Loucy (cell line): Measurements from ENCODE around the gene CYB5R3.

Experiments used
- H2AFZ ChIP-seq: fragments of 200-600 bp; sonication (generic); 2 replicates; pipeline ENCODE4 v1.6.0; 2016; ENCODE audit warnings: antibody characterized with exemption, mild to moderate bottlenecking, low read length, moderate library complexity
- H3F3A ChIP-seq: fragments of 200-600 bp; 2 replicates; pipeline ENCODE4 v1.6.0; 2016; ENCODE audit warnings: antibody characterized with exemption, low read depth, mild to moderate bottlenecking
- H3K27me3 ChIP-seq: fragments of 200-600 bp; sonication (generic); 2 replicates; pipeline ENCODE4 v1.6.1; 2014; ENCODE audit warnings: low read length, mild to moderate bottlenecking; ENCODE audit not compliant: insufficient read depth, poor library complexity, severe bottlenecking
- H3K36me3 ChIP-seq: fragments of 200-600 bp; sonication (generic); 2 replicates; pipeline ENCODE4 v1.6.1; 2016; ENCODE audit warnings: low read length; ENCODE audit not compliant: insufficient read depth
- H3K4me1 ChIP-seq: fragments of 200-600 bp; sonication (generic); 2 replicates; pipeline ENCODE4 v1.5.1; 2014; ENCODE audit warnings: low read length, mild to moderate bottlenecking; ENCODE audit not compliant: insufficient read depth, poor library complexity, severe bottlenecking
- H3K4me2 ChIP-seq: fragments of 200-600 bp; sonication (generic); 2 replicates; pipeline ENCODE4 v1.6.0; 2014; ENCODE audit warnings: antibody characterized with exemption, low read length, low read depth, mild to moderate bottlenecking; ENCODE audit not compliant: poor library complexity, severe bottlenecking
- H3K4me3 ChIP-seq: fragments of 200-600 bp; sonication (generic); 2 replicates; pipeline ENCODE4 v1.5.1; 2014; ENCODE audit warnings: low read length, mild to moderate bottlenecking, mixed read lengths; ENCODE audit not compliant: poor library complexity, severe bottlenecking
- H3K79me2 ChIP-seq: fragments of 200-600 bp; sonication (generic); 2 replicates; pipeline ENCODE4 v1.6.1; 2014; ENCODE audit warnings: low read length; ENCODE audit not compliant: insufficient read depth
- H3K9ac ChIP-seq: fragments of 200-600 bp; sonication (generic); 2 replicates; pipeline ENCODE4 v1.6.0; 2014; ENCODE audit warnings: mild to moderate bottlenecking, low read depth, low read length, moderate library complexity; ENCODE audit not compliant: poor library complexity, severe bottlenecking
- H3K9me2 ChIP-seq: fragments of 200-600 bp; sonication (generic); replicated peaks from 2 replicates; pipeline ENCODE4 v1.6.1; 2016; ENCODE audit warnings: low read depth, low read length, mixed read lengths
- H3K9me3 ChIP-seq: fragments of 200-600 bp; sonication (generic); 2 replicates; pipeline ENCODE4 v1.6.1; 2014; ENCODE audit warnings: mild to moderate bottlenecking, antibody characterized with exemption, low read length, low read depth; ENCODE audit not compliant: insufficient read depth
- H4K20me1 ChIP-seq: fragments of 200-600 bp; sonication (generic); 2 replicates; pipeline ENCODE4 v1.6.0; 2014; ENCODE audit warnings: antibody characterized with exemption, low read length, mild to moderate bottlenecking; ENCODE audit not compliant: insufficient read depth, poor library complexity, severe bottlenecking
- CTCF ChIP-seq: fragments of 200-600 bp; sonication (generic); conservative IDR thresholded peaks from 2 replicates; pipeline ENCODE4 v1.5.1; 2014; ENCODE audit warnings: mild to moderate bottlenecking, antibody characterized with exemption, low read length
- EZH2phosphoT487 ChIP-seq: fragments of 200-600 bp; IDR thresholded peaks from 2 replicates; pipeline ENCODE4 v1.6.1; 2018; ENCODE audit warnings: antibody characterized with exemption, mild to moderate bottlenecking, moderate library complexity, borderline replicate concordance

The CYB5R3 gene

GRCh38 chr22:42595434-42595833 is 53.8 kb downstream of the CYB5R3 start:
- no peak overlapping the region for H3K9ac ChIP-seq
- H3K27me3 ChIP-seq = no peaks in the 10 kb centered on the region
- no peaks in the 10 kb centered on the region for H3K9me3 ChIP-seq
- no peaks in the 10 kb centered on the region for H3F3A ChIP-seq
- no peak overlapping the region for H2AFZ ChIP-seq
- peaks cover 12% of the 10 kb centered on the region; the same call in 1 of the 2 replicates for H3K79me2 ChIP-seq
- peaks cover 94% of the 10 kb centered on the region for H3K36me3 ChIP-seq
- no peaks in the 10 kb centered on the region for H3K9me2 ChIP-seq
- TF ChIP-seq CTCF (no peak), EZH2phosphoT487 (no peak)
- H3K4me2 ChIP-seq = no peak overlapping the region
- no peak overlapping the region for H3K4me3 ChIP-seq
- no peaks in the 10 kb centered on the region for H3K4me1 ChIP-seq
- no peaks in the 10 kb centered on the region for H4K20me1 ChIP-seq

GRCh38 chr22:42591987-42592386 is 57.2 kb downstream of the CYB5R3 start:
- Histone ChIP-seq H2AFZ (no peak overlapping the region), H3F3A (no peaks in the 10 kb centered on the region), H3K79me2 (no peaks in the 10 kb centered on the region), H3K27me3 (no peaks in the 10 kb centered on the region), H3K4me2 (no peak overlapping the region), H3K36me3 (peaks cover 90% of the 10 kb centered on the region; the same call in 1 of the 2 replicates), H3K4me1 (no peaks in the 10 kb centered on the region), H4K20me1 (no peaks in the 10 kb centered on the region), H3K9me2 (no peaks in the 10 kb centered on the region), H3K9ac (no peak overlapping the region), H3K4me3 (no peak overlapping the region), H3K9me3 (no peaks in the 10 kb centered on the region)
- no peak for TF ChIP-seq EZH2phosphoT487
- no peak for TF ChIP-seq CTCF

- no peak overlapping the region for H2AFZ ChIP-seq
- H3K79me2 ChIP-seq = no peaks in the 10 kb centered on the region
- H3K4me2 ChIP-seq = no peak overlapping the region
- no peaks in the 10 kb centered on the region for H3K9me2 ChIP-seq
- H3K36me3 ChIP-seq = peaks cover 82% of the 10 kb centered on the region; the same call in 1 of the 2 replicates
- H3F3A ChIP-seq = no peaks in the 10 kb centered on the region
- H3K4me3 ChIP-seq = no peak overlapping the region
- TF ChIP-seq EZH2phosphoT487 (no peak), CTCF (no peak)
- H3K27me3 ChIP-seq = no peaks in the 10 kb centered on the region
- H3K9ac ChIP-seq = no peak overlapping the region
- no peaks in the 10 kb centered on the region for H3K9me3 ChIP-seq
- no peaks in the 10 kb centered on the region for H4K20me1 ChIP-seq
- H3K4me1 ChIP-seq = no peaks in the 10 kb centered on the region
These were observed 61.5 kb downstream of the CYB5R3 start for GRCh38 chr22:42587588-42588175.
